Hematopoietic multipotent progenitor cell treated with erythropoietin and hydrocortisone succinate and interleukin-3 and kit ligand, for 4 days (in vitro differentiated cells): ENCODE measurements around the gene CDKN2A.

Experiments used
- DNase-seq: peaks from one replicate; pipeline ENCODE4 v3.0.0-alpha.2; 2015

CDKN2A gene

DNA sequence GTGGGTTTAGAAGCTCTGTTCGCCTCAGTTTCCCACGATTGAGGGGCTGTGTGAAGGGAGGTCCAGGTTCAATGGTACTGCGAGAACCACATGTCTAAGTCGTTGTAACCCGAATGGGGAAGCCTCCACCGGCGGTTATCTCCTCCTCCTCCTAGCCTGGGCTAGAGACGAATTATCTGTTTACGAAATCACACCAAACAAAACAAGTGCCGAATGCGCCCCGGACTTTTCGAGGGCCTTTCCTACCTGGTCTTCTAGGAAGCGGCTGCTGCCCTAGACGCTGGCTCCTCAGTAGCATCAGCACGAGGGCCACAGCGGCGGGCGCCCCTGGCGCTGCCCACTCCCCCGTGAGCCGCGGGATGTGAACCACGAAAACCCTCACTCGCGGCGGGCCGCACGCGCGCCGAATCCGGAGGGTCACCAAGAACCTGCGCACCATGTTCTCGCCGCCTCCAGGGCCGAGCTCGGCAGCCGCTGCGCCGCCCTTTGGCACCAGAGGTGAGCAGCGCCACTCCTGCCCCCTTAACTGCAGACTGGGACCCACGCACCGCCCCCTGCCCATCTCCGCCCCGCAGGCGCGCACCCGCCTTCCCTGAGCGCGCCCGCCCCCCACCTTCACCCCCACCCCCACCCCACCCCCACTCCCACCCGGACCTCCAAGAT, at the start of gene CDKN2A:
CDKN2A (minus strand) TSS at position 500 of the 663 bp plus-strand sequence.
- DNase-seq, result peak; percentile 60

DNA sequence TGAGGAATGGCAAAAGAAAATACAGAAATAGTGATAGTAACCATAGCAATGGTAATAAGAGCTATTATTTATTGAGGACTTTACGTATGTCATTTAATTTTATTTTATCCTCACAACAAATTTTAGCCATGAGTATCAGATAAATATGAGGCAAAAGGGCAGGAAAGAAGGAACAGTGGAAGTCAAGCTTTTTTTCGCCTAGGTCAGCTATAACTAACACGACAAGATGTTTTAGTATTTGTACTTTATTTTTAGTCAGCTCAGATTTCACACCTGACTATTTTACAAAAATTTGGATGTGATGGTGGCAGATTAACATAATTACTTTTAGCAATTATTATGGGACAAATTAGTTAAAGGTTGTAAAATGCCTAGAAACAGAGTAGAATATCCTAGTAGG, 49.7 kb upstream of the CDKN2A start:
- no peak for DNase-seq

DNA sequence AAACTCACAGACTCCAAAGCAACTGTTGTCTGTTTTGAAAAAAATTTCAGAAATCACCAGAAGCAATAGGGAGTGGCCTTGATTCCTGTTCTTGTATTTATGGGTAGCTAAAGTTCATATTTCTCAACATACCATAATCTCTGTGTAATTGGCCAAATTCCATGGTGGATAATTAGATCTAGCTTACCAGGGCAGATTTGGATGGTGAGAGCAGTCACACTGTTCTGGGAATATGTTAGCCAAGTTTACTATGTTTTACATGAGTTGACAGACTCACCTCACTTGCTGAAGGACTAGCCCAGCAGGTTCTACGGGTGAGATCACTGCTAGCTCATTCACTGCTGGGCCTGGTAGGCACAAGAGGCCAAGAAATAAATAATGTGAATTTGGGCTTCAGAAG, 47.6 kb upstream of the CDKN2A start:
- DNase-seq, result no peak

DNA sequence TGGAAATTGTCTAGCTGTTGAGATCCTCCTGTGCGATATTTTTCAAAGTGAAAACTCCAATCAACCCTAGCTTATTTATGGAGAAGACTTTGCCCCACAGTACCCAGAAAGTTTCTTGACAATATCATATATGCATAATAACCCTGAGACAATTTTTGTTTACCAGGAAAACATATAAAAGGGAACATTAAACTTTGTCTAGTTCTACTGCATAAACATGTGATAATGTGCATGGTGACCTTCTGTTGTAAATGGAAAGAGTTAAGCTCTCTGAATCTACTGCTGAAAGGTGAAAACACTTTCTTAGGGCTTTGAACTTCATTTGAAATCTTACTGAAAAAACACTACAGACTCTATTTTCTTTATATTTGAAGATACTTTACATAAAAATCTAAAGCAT, 47.2 kb upstream of the CDKN2A start:
- DNase-seq, result no peak

DNA sequence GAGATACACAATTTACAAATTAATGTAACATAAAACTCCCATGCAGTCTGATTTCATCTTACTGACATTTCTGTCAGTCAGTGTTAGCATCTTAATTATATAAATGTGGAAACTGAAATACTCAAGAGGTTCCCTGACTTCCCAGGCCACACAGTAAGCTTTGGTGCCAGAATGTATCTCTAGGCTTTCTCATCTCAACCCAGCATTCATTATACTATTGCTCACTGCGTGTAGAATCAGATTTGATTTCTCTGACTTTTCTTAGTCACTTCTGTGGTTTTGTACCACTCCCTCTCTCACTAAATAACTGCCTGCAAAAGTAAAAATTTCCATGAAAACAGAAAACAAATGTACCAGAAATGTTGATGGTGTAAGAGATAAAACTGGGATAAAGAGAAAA, 46.6 kb upstream of the CDKN2A start:
- DNase-seq, result no peak

DNA sequence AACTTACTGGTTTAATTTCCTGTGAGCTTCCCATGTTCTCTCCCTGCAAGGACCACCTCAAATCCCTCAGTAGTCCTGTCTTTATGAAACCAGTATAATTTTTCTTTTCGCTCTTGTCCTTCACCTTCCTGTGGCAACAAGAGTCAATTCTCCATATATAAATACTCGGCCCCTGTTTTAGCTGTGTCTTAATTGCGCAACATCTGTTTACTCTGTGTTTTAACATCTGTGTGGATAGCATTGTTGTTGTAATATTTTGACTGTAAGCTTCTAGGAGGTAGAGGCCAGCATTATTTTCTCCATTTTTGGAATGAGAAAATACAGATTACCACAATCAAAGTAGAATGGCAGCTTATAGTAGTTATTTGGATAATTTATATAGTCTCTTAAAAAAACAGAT, 45.1 kb upstream of the CDKN2A start:
- no peak for DNase-seq

DNA sequence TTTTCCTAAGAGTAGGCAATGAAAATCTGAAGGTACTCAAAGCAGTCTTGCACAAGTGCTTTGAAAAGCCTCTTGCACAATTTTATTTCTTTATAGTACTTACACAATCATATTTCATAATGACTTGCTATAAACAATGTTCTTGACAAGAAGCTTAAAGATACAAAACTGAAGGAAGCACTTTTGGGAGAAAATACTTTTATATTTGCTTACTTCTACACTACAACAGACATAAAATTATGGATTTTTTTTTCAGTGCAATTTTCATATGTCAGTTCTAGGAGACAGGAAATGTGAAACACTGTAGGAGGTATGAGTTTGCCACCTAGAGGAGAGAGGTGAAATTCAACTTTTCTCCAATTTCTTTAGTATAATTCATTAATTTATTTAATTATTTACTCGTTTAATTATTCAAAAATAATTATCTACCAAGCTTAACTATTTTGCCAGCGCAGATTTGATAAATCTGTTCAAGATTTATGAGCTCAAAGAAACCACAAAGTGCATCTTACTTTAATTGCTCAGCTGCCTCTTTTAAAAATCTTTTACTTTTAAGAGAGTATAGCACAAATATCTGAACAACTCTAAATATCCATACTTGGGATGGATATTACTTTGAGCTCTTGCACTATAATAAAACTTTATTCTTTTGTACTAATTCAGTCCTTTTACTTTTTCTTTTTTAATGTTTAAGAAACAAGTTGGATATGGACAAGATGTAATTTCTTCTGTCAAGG, 43.9 kb upstream of the CDKN2A start:
- DNase-seq, result peak; percentile 61

DNA sequence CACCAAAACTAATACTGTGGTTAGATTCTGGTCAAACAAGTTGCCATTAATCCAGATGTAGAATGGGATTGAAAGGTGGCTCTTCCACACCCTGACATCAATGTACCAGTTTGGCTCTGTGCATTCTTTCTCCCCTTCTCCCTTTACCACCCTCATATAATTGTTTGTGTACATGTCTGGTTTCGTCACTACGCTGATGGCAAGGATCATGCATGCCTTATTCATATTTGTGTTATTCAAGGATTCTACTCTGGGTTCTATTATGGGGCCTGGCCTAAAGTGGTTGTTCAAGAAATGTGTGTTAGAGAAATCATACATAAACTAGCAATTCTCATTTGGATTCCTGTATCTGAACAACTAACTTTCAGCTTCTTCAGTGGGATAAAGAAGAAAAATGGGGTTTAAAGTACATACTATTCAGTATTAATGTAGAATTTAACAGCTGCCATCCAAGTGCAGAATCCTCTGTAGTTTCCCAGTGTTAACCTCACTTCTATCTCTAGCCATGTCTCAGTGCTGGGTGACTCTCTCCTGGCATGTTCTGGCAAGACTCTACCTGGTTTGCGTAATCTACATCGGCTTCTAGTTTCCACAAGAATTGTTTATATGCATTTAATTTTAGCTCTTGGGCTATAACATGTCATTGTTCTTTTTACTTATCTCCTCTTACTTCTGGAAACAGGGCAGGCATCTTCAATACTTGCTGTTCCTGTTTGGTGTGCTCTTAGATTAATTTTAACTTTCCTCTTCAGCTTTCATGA, 42.9 kb upstream of the CDKN2A start:
- no peak for DNase-seq

DNA sequence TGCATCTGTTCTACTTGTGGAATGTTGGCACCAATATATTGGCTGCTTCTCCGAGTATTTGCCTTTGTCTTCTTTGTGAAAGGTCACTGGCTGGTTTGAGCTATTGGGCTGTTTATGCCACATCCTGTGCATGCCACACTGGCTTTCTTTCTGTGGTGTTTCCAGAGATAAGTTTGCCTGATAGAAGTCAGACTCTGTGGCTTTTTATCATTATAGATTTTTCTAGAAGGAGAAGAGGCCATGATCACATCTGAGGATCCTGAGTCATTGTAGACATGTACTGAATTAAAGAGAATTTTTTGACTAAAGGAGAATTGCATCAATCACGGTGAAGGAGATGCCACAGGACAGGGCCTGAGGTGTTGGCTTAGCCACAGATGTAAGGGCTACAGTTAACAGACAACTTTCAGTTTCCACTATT, 41.4 kb upstream of the CDKN2A start:
- DNase-seq, result peak; percentile 60

DNA sequence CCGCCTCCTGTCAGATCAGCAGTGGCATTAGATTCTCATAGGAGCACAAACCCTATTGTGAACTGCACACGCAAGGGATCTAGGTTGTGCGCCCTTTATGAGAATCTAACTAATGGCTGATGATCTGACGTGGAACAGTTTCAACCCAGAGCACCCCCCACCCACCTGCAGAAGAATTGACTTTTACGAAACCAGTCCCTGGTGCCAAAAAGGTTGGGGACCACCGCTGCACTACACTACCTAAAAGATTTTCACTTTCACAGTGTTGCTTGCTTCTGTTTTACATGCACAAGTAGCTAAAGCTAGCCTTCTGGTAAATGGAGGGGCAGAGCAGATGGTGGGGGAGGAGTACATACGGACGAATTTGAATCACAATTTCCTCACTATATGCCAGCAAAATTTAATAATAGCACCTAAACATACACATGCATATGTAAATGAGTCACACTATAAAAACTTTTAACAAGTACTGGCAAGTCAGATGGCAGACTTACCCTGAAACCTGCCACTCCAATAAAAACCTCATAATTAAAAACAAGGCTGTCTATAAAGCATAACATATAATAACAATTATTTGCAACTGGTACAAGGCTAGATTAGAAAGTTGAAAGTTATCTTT, 38.9 kb upstream of the CDKN2A start:
- no peak for DNase-seq

DNA sequence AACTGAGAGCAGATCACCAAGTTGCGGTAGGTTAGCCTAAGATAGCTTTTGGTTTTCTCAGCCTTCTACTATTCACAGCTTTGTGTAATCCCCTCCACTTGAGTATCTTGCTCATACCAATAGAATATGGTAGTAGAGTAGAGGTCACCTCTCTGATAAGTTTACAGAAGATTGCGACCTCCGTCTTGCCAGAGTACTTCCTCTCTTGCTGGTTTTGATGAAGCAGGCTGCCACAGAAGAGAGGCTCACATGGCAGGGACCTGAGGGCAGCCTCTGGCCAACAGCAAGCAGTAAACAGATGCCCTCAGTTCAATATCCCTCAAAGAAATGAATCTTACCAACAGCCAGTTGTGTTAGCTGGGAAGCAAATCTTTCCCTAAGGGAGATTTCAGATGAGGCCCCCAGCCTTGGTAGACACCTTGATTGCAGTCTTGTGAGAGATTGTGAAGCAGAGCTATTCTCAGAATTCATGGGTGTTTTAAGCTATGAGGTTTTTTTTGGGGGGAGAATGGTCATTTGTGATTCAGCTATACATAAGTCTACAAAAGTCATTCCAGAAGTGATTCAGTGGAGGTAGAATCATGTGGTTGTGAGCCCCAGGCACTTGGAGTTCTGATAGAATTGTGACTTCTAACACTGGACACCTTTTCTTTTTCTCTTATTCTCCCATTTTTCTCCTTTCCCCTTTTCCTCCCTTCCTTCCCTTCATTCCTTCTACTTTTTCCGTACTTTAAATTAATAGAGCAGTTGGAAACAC, 37.6 kb upstream of the CDKN2A start:
- DNase-seq, result peak; percentile 15

DNA sequence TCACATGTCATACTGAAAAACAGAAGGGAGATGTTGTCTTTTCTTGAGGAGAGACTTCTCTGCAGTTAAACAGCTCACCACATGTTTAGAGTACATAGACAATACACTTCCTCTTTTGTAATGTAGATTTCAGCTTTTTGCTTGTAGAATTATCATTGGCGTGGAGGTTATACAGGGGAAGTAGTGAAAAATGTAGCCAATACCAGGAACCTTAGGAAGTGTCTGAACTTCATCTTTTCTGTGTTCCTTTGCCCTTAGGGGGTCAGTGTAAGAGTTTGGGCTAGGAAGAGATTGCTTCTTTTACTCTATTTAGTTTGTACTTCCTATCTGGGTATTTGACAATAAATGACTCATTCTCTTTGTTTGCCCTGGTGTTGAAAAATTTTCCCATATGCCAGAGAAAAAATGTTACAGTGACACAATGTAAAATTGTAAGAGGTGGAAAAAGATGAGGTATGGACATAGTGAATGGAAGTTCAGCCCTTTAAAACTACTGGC, 36.0 kb upstream of the CDKN2A start:
- DNase-seq, result peak; percentile 76

DNA sequence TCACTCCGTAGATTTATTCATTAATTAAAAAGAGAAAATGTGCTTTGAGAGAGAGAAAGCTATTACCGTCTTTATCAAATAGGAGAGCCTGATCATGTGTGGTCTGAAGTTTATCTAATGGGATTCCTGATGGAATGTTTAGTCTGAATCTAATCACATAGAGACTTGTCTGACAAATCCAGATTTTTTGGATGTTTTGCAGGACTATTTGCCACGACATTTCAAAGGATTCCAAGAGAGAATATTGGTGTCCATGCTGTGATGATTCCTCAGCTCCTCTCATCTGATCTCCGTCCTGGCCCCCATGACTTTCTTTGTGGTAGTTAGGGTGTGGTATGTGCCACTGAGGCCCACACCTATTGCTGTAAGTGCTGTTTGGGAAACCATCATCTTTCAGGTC, 35.0 kb upstream of the CDKN2A start:
- no peak for DNase-seq

DNA sequence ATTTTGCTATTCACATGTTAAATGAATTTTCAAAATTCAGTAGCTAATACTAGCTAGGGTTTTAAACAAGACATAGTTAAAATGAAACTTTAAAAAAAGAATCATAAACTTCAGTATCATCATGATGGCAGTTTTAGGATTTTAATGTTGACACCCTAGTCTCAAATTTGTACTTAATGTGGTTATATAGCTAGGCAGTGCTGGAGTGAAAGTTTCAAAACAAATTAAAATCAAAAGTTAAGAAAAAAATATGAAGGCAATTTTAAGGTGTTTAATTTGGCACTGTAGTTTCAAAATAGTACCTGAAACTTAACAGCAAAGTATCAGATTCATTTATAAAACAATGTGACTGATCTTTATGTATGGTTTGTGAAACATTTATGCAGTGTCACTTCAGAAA, 34.2 kb upstream of the CDKN2A start:
- no peak for DNase-seq

DNA sequence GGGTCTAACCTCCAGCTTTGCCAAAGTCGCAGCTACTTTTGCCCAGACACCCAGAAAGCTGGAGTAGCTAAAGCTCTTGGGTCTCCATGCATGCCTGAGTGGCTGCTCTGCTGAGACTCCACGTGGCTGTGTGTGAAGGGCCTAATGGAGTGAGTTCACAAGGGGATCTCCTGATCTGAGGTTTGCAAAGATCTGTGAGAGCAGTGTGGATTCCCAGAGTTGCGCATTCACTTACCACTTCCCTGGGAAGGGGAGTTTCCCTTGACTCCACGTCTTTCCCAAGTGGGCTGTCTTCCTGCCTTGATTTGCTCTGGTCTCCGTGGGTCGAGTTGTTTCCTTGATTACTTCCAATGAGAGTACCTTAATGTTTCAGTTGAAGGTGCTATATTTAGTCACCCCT, 32.5 kb upstream of the CDKN2A start:
- DNase-seq, result no peak

DNA sequence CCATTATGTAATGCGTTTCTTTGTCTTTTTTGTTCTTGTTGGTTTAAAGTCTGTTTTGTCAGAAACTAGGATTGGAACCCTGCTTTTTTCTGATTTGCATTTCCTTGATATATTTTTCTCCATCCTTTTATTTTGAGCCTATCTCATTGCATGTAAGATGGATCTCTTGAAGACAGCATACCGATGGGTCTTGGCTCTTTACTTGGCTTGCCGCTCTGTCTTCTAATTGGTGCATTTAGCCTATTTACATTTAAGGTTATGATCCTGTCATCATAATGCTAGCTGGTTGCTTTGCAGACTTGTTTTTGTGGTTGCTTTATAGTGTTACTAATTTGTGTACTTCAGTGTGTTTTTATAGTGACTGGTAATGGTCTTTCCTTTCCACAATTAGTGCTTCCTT, 28.2 kb upstream of the CDKN2A start:
- no peak for DNase-seq

DNA sequence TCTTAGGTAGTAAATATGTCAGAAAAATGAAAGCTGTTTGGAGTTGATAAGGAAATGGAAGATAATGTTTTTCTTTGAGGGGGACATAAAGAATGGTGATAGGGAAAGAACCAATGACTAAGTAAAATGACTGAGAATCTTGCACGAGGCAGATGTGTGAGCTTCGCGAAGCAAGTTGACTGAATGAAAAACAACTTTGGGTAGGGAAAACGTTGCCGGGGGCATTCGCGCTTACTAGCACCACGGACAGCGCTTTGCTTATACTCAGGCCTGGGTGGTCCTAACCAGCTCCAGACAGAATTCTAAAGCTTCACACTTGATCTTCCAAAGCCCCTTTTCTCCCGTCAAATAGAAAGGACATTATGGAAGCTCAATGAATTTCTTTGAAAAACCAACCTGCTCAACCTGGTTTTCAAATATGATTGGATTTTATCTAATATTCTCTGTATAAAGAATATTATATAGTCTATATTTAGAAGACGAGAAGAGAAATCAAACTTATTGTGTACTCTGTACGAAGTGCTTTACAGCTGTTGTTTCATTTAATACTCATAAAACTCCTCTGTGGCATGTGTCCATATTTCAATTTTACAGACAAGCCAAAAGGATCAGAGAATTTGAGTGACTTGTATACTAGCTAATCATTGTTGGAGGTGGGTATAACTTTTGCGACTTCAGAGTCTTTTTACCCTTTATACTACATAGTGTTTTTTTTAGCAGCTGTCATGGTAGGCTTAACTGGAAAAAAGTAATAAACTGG, 16.9 kb upstream of the CDKN2A start:
- peak; percentile 75 for DNase-seq

DNA sequence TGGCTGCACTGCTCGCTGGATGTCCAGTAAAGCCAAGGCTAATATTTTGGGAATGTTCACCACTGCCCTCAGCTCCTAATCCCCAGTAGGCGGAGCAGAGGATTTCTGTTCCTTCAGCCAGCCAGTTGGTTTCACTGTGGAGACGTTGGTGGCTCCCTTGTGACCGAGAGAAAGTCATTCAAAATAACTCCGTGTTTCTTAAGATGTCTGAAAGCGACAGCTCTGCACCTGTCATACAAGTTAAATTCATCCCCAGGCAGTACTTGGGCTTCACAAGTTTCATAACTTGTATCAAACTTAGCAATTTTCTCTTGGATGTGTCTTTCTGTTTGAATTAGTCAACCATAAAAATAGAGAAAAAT, 15.3 kb upstream of the CDKN2A start:
- no peak for DNase-seq

DNA sequence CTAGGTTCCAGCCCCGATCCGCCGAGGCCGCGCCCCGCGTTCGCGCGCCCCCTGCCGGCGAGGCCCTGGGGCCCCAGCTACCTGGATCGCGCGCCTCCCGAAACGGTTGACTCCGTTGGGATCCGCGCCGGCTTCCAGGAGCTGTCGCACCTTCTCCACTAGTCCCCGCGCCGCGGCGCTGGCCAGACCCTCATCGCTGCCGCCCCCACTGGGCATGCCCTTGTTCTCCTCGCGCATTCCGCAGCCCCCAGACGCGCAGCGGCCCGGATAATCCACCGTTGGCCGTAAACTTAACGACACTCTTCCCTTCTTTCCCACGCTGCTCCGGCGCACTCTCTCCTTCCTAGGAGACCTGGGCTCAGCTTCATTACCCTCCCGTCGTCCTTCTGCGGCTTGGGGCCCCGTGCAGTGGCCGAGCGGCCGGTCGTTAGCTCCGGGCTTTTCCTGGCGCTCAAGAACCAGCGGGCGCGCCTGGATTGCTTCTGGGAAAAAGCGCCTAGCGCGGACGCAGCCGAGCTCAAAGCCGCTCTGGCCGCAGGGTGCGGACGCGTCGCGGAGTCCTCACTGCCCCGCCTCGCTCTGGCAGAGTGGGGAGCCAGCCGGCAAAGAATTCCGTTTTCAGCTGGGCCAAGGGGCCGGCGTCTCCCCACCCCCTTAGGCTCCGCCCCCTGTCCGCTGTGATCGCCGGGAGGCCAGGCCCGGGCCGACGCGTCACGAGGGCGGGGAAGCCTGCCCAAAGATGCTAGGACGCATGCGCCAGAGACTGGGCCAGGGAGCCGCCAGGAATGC, 14.7 kb upstream of the CDKN2A start, which contains the start of gene CDKN2B:
CDKN2B (minus strand) TSS at position 589 of the 789 bp plus-strand sequence; CDS start at position 237, 352 bp downstream.
- peak; percentile 80 for DNase-seq

DNA sequence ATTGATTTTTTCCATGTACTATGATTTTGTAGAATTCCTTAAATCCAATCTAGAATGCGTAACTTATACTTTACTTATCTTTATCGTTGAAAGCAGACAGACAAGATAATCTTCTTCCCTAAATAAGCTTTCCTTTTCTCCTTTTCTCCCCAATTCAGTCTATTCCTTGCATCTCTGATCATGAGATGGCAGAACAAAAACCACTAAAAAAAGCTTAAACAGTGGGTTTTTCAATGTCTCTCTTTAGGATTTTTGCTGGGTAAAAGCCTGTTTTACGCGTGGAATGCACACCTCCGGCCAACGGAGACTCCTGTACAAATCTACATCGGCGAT, 14.2 kb upstream of the CDKN2A start:
- no peak for DNase-seq
